ENCODE results near the gene PTPRN2.
A peak's percentile ranks its signal among the peaks of the same experiment; 100 is the strongest.
"Not testable (repeated sequence)": the region's sequence is repeated elsewhere in the genome, so short reads cannot be mapped to it uniquely, and the experiment has no call there.

PTPRN2 gene

GRCh38 chr7:157729566-157729965, 858.1 kb downstream of the PTPRN2 start:
- DNase-seq (ENCODE audit: extremely low spot score) = no peak
- TF ChIP-seq SP1 (IDR thresholded peaks at IDR 0.05) = no peak
- TF ChIP-seq ARNT (IDR thresholded peaks at IDR 0.05) = no peak
- no peak for TF ChIP-seq FOXK2 (IDR thresholded peaks at IDR 0.05)
- TF ChIP-seq HDGF (IDR thresholded peaks at IDR 0.05; ENCODE audit: borderline replicate concordance) = no peak
- TF ChIP-seq BHLHE40 (IDR thresholded peaks at IDR 0.05; ENCODE audit: borderline replicate concordance) = no peak
- TF ChIP-seq NFRKB (IDR thresholded peaks at IDR 0.05) = no peak
- no peak for TF ChIP-seq FOXA1 (IDR thresholded peaks at IDR 0.05)
- TF ChIP-seq TARDBP (IDR thresholded peaks at IDR 0.05) = no peak
- TF ChIP-seq ELF4 (IDR thresholded peaks at IDR 0.05) = no peak
- TF ChIP-seq L3MBTL2 (conservative IDR thresholded peaks at IDR 0.05) = no peak
- no peak for TF ChIP-seq ZNF384 (IDR thresholded peaks at IDR 0.05)
- no peak for TF ChIP-seq LEF1 (IDR thresholded peaks at IDR 0.05; ENCODE audit: borderline replicate concordance)
- no peak for TF ChIP-seq FOXM1 (IDR thresholded peaks at IDR 0.05; ENCODE audit: borderline replicate concordance)
- ChIA-PET POLR2A (no interaction called here), CTCF (no interaction called here)

GRCh38 chr7:157727964-157728615, 859.5 kb downstream of the PTPRN2 start:
- TF ChIP-seq L3MBTL2 (conservative IDR thresholded peaks at IDR 0.05) (no peak), TARDBP (IDR thresholded peaks at IDR 0.05) (no peak), BHLHE40 (IDR thresholded peaks at IDR 0.05; ENCODE audit: borderline replicate concordance) (no peak), SP1 (IDR thresholded peaks at IDR 0.05) (no peak), ZNF384 (IDR thresholded peaks at IDR 0.05) (no peak), NFRKB (IDR thresholded peaks at IDR 0.05) (no peak), CTBP1 (IDR thresholded peaks at IDR 0.05; ENCODE audit: borderline replicate concordance) (no peak)
- no peak for DNase-seq (ENCODE audit: extremely low spot score)
- ChIA-PET CTCF (no interaction called here), POLR2A (no interaction called here)

GRCh38 chr7:157726764-157727163, 860.9 kb downstream of the PTPRN2 start:
- ChIA-PET CTCF (no interaction called here), POLR2A (no interaction called here)
- DNase-seq (ENCODE audit: extremely low spot score) = no peak
- no peak for TF ChIP-seq TARDBP (IDR thresholded peaks at IDR 0.05)
- TF ChIP-seq FOXK2 (IDR thresholded peaks at IDR 0.05) = no peak
- TF ChIP-seq ELF4 (IDR thresholded peaks at IDR 0.05) = no peak
- TF ChIP-seq FOXM1 (IDR thresholded peaks at IDR 0.05; ENCODE audit: borderline replicate concordance) = no peak
- TF ChIP-seq CTBP1 (IDR thresholded peaks at IDR 0.05; ENCODE audit: borderline replicate concordance) = no peak
- TF ChIP-seq NFRKB (IDR thresholded peaks at IDR 0.05) = no peak
- no peak for TF ChIP-seq PKNOX1 (IDR thresholded peaks at IDR 0.05)
- TF ChIP-seq HDGF (IDR thresholded peaks at IDR 0.05; ENCODE audit: borderline replicate concordance) = no peak
- no peak for TF ChIP-seq SUZ12 (IDR thresholded peaks at IDR 0.05)
- no peak for TF ChIP-seq SP1 (IDR thresholded peaks at IDR 0.05)
- no peak for TF ChIP-seq ARNT (IDR thresholded peaks at IDR 0.05)
- TF ChIP-seq LEF1 (IDR thresholded peaks at IDR 0.05; ENCODE audit: borderline replicate concordance) = no peak
- TF ChIP-seq L3MBTL2 (conservative IDR thresholded peaks at IDR 0.05) = no peak
- no peak for TF ChIP-seq FOXA1 (IDR thresholded peaks at IDR 0.05)
- no peak for TF ChIP-seq BHLHE40 (IDR thresholded peaks at IDR 0.05; ENCODE audit: borderline replicate concordance)

- DNase-seq (ENCODE audit: extremely low spot score); POLR2A ChIA-PET; CTCF ChIA-PET: not testable (repeated sequence)
Observed at GRCh38 chr7:157725312-157725711, 862.3 kb downstream of the PTPRN2 start.

GRCh38 chr7:157723205-157723604, 864.4 kb downstream of the PTPRN2 start:
- TF ChIP-seq NFRKB (IDR thresholded peaks at IDR 0.05) (no peak), SUZ12 (IDR thresholded peaks at IDR 0.05) (no peak), ELF4 (IDR thresholded peaks at IDR 0.05) (no peak), FOXM1 (IDR thresholded peaks at IDR 0.05; ENCODE audit: borderline replicate concordance) (no peak), L3MBTL2 (conservative IDR thresholded peaks at IDR 0.05) (no peak), FOXA1 (IDR thresholded peaks at IDR 0.05) (no peak), HDGF (IDR thresholded peaks at IDR 0.05; ENCODE audit: borderline replicate concordance) (no peak), FOXK2 (IDR thresholded peaks at IDR 0.05) (no peak)
- CTCF ChIA-PET = no interaction called here
- POLR2A ChIA-PET = no interaction called here
- no peak for DNase-seq (ENCODE audit: extremely low spot score)

- POLR2A ChIA-PET = no interaction called here
- CTCF ChIA-PET = no interaction called here
- DNase-seq (ENCODE audit: extremely low spot score) = no peak
- TF ChIP-seq ELF4 (IDR thresholded peaks at IDR 0.05) (no peak), ARNT (IDR thresholded peaks at IDR 0.05) (no peak), TARDBP (IDR thresholded peaks at IDR 0.05) (no peak), SUZ12 (IDR thresholded peaks at IDR 0.05) (no peak), FOXA1 (IDR thresholded peaks at IDR 0.05) (no peak)
Observed at GRCh38 chr7:157722137-157723060, 865.2 kb downstream of the PTPRN2 start.

GRCh38 chr7:157721468-157722136, 866.0 kb downstream of the PTPRN2 start:
- CTCF ChIA-PET = no interaction called here
- POLR2A ChIA-PET = no interaction called here
- no peak for TF ChIP-seq NFRKB (IDR thresholded peaks at IDR 0.05)
- TF ChIP-seq L3MBTL2 (conservative IDR thresholded peaks at IDR 0.05) = peak; percentile 24; the same call in 1 of the 2 replicates
- DNase-seq (ENCODE audit: extremely low spot score) = no peak
